ENCODE measurements around the gene PAQR4.

PAQR4 gene

DNA sequence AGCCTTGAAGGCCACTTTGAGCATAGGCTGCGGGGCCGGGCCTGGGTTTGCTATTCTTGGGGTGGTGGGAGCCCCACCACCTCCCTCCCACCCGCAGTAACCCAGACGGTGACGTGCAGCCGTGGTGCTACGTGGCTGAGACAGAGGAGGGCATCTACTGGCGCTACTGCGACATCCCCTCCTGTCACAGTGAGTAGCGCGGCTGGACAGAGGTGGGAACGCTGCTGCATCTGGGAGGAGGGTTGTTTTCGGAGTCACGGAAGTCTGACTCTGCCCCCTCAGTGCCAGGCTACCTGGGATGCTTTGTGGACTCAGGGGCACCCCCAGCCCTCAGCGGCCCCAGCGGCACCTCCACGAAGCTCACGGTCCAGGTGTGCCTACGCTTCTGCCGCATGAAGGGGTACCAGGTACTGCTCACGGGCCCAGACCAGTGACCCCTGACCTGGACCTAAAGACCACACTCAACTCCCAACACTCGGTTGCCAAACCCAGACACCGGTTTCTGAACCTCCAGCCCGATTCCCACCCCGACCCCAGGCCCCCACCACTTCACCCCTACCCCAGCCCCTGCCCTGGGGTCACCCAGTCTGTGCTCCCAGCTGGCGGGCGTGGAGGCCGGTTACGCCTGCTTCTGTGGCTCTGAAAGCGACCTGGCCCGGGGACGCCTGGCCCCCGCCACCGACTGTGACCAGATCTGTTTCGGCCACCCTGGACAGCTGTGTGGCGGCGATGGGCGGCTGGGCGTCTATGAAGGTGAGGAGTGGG, 2.9 kb upstream of the PAQR4 start:
- DNase-seq: no peak

DNA sequence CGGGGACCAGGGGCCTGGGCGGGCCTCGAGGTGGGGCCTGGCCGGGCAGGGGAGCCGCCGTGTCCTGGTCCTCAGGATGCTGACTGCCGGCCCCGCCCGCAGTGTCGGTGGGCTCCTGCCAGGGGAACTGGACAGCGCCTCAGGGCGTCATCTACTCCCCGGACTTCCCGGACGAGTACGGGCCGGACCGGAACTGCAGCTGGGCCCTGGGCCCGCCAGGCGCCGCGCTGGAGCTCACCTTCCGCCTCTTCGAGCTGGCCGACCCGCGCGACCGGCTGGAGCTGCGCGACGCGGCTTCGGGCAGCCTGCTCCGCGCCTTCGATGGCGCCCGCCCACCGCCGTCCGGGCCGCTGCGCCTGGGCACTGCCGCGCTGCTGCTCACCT, 2.3 kb upstream of the PAQR4 start:
- no peak for DNase-seq

DNA sequence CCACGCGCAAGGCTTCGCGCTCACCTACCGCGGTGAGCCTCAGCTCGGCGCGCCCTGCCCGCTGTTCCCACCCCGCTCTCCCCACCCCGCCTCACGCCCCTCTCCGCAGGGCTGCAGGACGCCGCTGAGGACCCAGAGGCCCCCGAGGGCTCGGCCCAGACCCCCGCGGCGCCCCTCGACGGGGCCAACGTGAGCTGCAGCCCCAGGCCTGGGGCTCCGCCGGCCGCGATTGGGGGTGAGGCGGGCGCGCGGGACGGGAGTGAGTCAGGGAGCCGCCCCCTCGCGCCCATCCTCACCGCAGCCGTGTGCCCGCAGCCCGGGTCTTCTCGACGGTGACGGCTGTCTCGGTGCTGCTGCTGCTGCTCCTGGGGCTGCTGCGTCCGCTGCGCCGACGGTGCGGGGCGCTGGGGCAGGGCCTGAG, 1.9 kb upstream of the PAQR4 start:
- no peak for DNase-seq

DNA sequence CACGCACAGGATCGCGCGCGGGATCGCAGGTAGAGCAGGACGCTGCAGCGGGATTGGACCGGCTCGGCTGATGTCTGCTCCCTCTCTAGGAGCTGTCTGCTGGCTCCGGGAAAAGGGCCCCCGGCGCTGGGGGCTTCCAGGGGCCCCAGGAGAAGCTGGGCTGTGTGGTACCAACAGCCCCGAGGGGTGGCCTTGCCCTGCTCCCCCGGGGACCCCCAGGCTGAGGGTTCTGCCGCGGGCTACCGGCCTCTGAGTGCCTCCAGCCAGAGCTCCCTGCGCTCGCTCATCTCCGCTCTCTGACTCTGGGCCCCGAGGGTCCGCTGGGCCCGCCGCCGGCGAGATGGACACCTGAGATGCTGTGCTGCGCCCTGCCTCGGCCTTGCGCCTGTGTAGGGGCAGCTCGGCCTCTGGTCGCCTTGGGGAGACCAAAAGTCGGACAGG, 1.4 kb upstream of the PAQR4 start:
- no peak for DNase-seq

DNA sequence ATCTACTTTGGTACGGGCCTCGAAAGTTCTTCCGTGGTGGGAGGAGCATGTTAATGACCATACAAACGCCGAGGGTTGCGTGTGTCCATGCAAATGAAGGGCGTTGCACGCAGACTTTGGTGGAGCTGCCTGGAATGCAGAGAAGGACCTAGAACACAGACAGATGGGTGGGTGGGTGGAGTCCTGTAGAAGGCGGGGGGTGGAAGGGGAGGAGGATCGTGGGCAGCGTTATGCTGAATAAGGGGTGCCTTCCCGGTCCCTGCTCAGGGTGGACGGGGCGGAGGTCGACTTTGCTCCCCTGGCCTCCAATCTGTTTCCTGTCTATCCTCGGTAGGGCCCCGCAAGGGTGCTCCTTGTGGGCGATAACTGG, 795 bp upstream of the PAQR4 start:
- DNase-seq: peak; percentile 1

DNA sequence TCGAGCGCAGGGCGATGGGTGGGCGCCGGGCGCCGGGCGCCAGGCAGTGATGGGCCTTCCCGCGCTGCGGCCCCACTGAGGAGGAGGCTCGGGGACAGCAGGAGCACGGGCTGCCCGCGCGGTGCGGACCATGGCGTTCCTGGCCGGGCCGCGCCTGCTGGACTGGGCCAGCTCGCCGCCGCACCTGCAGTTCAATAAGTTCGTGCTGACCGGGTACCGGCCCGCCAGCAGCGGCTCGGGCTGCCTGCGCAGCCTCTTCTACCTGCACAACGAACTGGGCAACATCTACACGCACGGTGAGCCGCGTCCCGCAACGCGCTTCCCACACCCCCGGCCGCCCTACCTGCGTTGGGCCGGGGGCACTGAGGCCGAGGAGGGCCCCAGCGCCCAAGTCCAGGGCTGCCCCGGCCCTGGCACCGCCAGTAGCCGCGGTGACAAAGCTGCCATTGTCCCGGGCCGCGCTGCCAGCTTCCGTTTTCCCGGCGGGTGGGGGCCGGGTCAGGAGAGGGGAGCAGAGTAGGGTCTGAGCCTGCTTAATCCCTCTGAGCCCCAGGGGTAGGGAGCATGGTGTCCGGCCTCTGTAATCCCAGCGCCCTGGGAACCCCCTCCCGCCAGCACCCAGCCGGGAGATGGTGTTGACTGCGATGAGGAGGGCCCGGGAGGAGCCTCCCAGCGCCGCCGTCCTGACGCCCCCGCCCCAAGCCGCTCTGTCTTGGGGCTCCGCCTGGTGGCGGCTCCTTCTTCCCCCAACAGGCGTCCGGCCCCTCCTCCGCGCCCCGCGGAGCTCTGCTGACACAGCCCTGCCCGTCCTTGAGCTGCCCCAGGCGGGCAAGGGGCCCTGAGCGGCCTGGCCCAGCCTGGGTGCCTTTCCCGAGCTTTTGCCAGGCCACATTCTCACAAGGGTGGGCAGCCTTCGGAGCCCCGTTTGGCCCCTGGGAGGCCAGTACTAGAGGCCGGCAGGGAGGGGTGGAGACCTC, 685 bp downstream of the PAQR4 start:
- DNase-seq: peak; percentile 19

DNA sequence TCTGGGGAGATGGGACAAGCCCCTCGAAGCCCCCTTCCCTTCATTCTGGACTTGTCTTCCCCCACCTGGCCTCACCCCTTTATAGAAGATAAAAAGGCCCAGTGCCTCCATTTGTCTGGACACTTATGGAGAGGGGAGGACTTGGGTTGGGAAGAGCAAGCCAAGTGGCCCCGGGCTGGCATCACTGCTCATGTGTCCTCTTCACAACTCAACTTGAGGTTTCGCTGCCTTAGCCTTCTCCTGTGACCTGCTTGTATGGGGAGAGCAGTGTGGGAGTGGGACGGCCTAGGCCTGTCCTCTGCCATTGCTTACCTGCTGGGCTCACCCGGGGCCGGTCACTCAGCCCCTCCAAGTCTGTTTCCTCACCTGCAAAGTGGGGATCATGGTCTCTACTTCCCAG, 1.4 kb downstream of the PAQR4 start:
- no peak for DNase-seq

DNA sequence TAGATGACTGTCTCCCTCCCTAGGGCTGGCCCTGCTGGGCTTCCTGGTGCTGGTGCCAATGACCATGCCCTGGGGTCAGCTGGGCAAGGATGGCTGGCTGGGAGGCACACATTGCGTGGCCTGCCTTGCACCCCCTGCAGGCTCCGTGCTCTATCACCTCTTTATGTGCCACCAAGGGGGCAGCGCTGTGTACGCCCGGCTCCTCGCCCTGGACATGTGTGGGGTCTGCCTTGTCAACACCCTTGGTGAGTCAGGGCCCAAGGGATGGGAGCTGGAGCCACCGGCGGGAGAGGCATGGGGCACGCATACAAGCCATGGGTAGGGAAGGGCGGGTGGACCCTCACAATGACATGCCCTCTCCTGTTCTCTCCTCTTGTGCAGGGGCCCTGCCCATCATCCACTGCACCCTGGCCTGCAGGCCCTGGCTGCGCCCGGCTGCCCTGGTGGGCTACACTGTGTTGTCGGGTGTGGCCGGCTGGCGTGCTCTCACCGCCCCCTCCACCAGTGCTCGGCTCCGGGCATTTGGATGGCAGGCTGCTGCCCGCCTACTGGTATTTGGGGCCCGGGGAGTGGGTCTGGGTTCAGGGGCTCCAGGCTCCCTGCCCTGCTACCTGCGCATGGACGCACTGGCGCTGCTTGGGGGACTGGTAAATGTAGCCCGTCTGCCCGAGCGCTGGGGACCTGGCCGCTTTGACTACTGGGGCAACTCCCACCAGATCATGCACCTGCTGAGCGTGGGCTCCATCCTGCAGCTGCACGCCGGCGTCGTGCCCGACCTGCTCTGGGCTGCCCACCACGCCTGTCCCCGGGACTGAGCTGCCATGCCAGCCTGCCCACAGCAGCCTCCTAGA, 2.2 kb downstream of the PAQR4 start:
- DNase-seq: no peak

DNA sequence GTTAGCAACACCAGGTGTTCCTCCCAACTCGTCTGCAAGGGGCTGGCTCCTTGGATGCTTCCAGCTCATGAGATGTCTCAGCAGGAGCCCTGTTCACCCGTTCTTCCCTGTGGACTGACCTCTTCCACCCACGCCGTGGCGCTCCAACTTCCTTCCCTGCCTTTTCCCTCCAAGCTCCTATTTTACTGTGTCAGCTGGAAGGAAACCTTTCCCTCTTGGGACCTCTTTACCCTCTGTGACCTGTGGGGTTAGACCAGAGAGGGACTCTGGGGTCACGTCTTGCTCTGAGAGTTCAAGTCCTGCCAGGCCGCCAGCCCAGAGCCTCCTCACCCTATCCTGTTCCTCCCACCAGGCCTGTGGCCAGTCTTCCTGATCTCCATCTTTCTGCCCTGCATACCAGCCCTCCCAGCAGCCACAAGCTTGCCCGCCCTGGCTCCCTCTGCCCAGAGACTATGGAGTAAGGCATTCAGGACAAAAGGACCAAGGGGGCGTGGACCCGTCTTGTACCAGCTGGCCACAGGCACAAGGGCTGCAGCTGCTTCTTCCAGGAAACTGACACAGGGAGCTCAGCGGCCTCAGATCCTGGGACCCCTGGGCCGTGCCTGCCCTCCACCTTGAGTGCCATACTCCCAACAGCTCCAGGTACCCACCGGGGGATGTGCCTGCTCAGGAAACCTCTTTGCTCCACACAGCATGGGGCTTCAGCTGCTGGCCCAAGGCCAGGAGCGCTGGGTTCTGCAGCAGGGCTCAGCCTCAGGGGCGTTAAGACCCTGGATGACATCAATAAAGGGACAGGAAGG, 3.0 kb downstream of the PAQR4 start:
- no peak for DNase-seq

DNA sequence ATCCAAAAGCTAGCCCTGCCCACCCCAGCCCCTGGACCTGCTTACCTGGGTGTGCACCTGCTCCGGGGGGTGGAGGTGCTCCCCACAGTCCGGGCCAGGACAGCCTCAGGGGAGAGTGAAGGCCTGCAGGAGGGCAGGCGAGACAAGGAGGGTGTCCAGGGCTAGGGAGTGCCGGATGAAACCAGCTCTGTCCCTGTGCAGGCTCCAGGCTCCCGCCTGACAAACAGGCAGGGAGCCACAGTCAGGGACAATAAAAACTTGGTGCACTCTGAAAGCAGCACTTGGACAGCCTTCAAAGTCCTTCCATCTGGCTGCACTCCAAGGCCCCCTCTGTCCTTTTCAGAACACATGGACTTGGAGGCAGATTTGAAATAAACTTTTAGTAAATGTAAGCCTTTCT, 3.9 kb downstream of the PAQR4 start:
- DNase-seq: no peak

DNA sequence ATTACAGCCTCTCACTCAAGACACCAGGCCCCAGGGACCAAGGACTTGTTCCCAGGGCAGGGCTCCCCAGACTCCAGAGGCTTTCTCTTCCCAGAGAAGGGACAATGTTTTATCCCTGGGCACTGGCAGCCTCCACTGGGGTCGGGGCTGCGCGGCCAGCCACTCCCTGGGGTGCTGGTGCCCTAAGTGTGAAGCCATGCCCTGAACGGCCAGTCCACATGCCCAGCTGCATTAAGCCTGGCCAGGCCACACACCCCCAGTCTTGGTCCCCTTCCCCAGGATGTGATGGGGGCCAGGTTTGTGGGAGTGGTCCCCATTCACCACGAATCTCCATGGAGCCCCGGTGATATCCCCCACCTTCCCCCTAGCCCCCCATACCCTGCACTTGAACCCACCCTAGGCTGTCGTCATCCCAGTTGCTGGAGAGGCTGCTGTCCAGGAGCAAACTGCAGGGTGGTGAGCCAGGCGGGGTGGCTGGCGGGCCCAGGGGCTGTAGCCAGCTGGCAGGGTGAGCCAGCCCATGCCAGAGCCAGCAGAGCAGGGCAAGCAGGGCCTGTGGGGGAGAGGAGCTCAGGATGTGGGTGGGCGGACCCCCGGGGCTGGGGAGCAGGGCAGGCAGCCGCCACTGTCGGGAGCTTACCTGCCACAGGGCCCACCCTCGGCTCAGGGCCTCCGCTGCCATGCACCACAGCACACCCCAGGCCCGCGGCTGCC, 4.6 kb downstream of the PAQR4 start:
- no peak for DNase-seq

DNA sequence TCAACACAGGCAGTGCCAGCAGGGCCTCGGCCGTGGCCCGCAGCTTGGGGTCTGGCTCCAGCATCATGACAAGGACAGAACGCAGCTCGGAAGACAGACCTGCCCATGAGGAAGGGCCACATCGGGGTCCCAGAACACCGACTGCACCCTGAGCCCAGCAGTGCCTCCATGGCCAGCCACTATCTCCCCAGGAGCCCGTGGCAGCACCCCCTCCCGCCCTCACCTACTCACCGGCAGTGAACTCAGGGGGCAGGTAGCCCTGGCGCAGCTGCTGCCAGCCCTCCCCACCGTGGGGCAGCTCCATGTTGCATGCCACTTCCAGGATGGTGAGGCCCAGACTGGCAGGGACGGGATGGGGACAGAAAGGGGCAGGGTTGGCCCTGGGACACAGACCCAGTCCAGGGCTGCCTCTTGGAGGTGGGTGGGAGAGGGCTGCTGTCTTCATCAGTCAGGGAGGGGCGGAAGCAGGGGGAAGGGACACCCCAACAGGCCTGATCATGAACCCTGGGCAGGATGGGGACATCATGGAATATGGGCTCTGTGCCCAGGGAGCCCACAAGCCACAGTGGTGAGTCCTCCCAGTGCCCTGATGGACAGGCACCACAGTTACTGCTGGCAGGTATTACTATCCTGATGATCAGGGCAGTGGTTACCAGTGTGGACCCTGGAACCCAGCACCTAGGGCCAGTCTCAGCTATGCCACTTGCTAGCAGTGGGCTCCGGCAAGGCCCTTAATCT, 5.3 kb downstream of the PAQR4 start:
- no peak for DNase-seq

DNA sequence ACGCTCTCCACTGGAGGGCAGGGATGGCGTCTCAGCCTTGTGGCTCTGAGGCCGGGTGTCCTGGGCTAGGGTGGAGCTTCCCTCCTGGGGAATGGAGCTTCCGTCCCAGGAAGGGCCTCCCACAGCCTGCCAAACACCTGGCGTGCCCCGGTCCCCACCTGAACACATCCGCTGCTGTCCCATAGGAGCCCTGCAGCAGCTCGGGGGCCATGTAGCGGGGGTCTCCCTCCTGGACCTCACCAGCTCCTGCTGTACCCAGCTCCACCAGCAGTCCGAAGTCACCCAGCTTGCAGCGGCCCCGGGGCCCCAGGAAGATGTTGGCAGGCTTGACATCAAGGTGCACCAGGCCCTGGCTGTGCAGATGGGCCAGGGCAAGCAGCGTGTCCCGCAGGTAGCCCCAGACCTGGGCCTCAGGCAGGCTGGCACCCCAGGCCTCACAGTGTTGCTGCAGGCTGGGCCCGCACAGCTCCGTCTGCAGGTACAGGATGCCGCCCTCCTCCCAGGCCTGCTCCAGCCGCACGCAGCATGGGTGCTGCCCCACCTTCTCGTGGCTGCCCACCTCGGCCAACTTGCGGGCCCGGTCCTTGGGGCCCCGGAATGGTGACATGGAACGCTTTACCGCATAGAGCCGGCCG, 6.1 kb downstream of the PAQR4 start:
- no peak for DNase-seq

DNA sequence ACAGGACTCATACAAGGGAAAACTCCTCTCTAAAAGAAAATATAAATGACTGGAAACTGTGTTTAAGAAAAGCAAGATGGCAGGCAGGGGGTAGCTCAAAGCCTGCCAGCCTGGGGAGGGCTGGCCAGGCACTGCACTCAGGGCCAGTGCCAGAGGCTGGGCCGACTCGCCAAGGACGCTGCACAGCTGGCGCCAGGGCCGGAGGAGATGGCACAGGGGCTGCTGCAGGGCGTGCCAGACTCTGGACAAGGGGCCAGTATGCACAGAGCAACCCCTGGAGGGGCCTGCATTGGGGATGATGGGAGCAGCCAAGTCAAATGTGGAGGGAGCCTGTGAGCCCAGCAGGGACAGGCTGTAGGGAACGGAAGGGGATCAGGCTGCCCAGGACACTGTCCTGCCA, 7.1 kb downstream of the PAQR4 start:
- no peak for DNase-seq

DNA sequence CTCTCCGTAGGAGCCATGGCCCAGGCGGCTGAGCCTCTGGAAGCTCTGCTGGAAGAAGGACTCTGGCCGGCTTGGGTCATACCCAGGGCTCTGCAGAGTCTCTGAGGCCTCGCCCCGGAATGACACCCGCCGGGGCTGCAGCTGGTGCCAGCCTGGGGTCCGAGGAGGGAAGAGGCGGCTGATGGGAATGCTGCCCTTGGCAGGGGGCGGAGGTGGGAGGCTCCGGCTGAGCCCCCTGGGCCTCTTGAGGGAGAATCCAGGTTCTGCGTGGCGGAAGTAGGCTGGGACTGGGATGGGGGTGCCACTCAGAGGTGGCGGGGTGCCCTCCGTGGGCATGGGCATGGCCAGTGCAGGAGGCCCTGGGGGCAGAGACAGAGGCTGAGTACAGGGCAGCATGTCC, 7.5 kb downstream of the PAQR4 start:
- DNase-seq: no peak

DNA sequence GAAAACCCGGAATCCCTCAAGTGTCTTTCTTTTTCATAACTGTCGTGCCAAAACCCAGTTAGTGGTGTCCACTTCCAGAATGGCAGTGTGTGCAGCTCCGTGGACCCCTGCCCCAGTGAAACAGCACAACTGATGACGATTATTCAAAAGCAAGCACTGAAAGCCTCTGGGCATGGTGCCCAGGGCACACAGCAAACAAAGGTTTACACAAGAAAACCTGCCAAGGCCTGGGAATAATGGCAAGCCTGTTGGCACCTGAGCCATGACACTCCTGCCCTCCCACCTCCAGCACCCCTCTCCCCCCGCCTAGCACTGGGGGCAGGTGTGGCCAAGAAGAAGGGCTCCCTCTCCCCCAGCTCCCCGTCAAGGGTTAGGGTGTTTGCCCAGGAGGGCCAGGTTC, 8.3 kb downstream of the PAQR4 start:
- DNase-seq: peak; percentile 11

DNA sequence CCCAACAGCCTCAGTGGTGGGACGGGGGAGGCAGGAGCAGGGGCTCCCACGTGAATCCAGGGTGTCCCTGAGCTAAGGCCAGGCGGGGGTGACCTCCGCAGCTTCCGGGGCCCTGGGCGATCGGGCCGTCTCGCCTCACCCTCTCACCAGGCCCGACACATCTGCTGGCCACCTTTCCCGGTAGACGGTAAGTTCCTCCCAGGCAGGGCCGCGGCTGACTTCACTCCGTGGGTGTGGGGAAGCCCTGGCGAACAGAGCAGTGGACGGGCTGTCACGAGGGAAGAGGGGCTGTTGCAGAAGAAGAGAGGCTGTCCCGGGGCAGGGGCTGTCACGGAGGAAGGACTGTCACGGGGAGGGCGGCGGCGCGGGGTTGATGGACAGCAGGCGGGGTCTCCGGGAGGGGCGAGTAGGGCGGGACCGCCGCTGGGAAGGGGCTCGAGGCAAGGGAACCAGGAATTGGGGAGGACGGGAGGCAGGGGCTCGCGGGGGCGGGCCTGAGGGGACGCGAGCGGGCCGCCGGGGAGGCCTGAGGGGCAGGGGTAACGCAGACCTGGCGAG, 10.6 kb downstream of the PAQR4 start:
- no peak for DNase-seq

DNA sequence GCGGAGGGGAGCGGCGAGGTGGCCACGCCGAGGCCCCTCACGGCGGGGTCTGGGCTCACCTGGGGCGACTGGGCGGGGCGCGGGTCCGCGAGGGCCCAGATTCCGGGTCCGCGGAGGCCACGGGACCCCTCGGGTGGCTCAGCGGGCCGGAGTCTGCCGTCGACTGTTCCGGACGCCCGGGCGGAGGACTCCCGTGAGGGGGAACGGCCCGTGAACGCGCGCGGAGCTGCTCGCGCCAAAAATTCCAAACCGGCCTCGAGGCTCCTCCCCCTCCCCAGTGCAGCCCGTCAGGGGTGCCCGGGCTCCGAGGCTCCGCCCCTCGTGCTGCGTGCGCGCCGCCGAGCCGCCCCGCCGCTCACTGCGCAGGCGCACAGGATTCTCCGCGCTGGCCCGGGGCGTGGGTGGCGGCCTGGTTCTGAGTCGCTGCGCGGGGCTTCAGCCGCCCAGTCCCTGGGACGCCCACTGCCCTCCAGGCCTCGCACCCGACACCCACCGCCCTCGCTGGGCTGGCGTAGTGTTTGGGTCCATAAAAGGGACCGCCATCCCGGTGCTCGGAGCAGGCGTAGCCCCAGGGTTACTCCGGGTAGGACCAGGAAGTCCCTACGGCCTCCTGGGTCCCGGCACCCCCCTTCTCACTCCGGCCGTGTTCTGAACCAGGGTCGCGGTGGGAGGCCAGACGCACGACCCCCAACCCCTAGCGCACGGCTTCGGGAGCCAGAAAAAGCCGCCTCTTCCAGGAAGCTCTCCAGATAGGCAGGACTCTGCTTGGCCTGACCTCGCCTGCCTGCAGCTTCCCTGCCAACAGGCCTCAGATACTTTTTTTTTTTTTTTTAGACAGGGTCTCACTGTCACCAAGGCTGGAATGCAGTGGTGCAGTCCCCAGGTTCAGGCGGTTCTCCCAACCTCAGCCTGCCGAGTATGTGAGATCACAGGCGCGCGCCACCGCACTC, 11.4 kb downstream of the PAQR4 start, which contains the start of gene PKMYT1:
Gene PKMYT1, minus strand, starts transcription at position 220 of the 950 bp plus-strand sequence. CDS start 789 bp downstream, outside the sequence.
- DNase-seq: peak; percentile 42

Measured in SHP77 treated with DMSO at 0.1 percent for 48 hours (cell line).